Measurements from ENCODE around the gene BHLHE41. TPM values are rescaled to one million over a fixed set of nuclear protein-coding genes. Genes with fewer than 3 reads are reported as not detected.

The BHLHE41 gene
- total and polyA plus RNA-seq, 2 of the 8 experiments (the other 6 are each of a cell fraction or from before 2014, with no cell fraction given), result 1.1 to 3.4 TPM

- 100% methylated on average over 1 of the region's 1 CpG; no CpG with 5 or more reads in 1 of the 2 experiments for WGBS, 2 experiments (ENCODE audit: extremely low coverage in 1 of 2, insufficient coverage in 1 of 2, insufficient read length in 1 of 2, insufficient replicate concordance in 2 of 2, low coverage in 1 of 2, low lambda C conversion rate in 2 of 2, missing lambda C conversion rate in 1 of 2)
- no peaks in the 10 kb centered on the region for H3K27me3 ChIP-seq (replicated peaks in 1 of 4; ENCODE audit: control insufficient read depth in 3 of 4, extremely low read depth in 1 of 4, insufficient read depth in 3 of 4, low read length in 3 of 4)
- TF ChIP-seq POLR2AphosphoS5 (IDR thresholded peaks at IDR 0.05; ENCODE audit: low read depth, low read length) (no peak), NRF1 (IDR thresholded peaks at IDR 0.05; ENCODE audit: low read depth, low read length) (no peak), ZNF274 (IDR thresholded peaks at IDR 0.05; ENCODE audit: borderline replicate concordance, extremely low read depth, low read length) (no peak), SAP30 (IDR thresholded peaks at IDR 0.05; ENCODE audit: insufficient read depth, insufficient replicate concordance, low read length) (no peak), HDAC6 (IDR thresholded peaks at IDR 0.05; ENCODE audit: low read depth, low read length) (no peak)
- no peak overlapping the region for H4K5ac ChIP-seq (ENCODE audit: insufficient read length, low read depth, low read length)
- no peak overlapping the region for H3K18ac ChIP-seq (ENCODE audit: extremely low read depth, low read length)
- H3K4me3 ChIP-seq (ENCODE audit: extremely low read depth in 1 of 4, insufficient read depth in 2 of 4, low read depth in 3 of 4, low read length in 4 of 4), result no peak overlapping the region
- H2BK12ac ChIP-seq (ENCODE audit: low read depth, low read length), result no peak overlapping the region
- no peak overlapping the region for H2BK120ac ChIP-seq (replicated peaks; ENCODE audit: low read depth, low read length)
- no peak overlapping the region for H2BK5ac ChIP-seq (ENCODE audit: low read depth, low read length)
- H3K4me2 ChIP-seq (ENCODE audit: insufficient read depth in 1 of 2, low read depth in 2 of 2, low read length in 2 of 2), result no peak overlapping the region
- no peak overlapping the region for H4K8ac ChIP-seq (ENCODE audit: extremely low read depth, insufficient read depth, low read length)
- H3K9me3 ChIP-seq (ENCODE audit: insufficient read depth in 2 of 2, low read depth in 1 of 2, low read length in 1 of 2), result peaks cover 2 to 3% of the 10 kb centered on the region in 2 experiments; a peak in 2 of 4 replicates
- no peak overlapping the region for H3K56ac ChIP-seq (replicated peaks; ENCODE audit: insufficient read length, low read depth, low read length)
- DNase-seq (ENCODE audit: low read depth in 1 of 2, low spot score in 2 of 2) (no peak), FAIRE-seq (no peak)
- no peak overlapping the region for H3K9ac ChIP-seq (replicated peaks in 1 of 4; ENCODE audit: extremely low read depth in 1 of 4, low read depth in 3 of 4, low read length in 3 of 4)
- CTCF ChIA-PET (ENCODE audit: partially characterized antibody), result interaction anchor here (0.6 to 0.8 kb wide), 4 partner anchors 8 to 103 kb away, joined by 3 to 4 read pairs (median 3); no protein-coding TSS in a partner anchor
- H3K23me2 ChIP-seq (ENCODE audit: low read depth, low read length), result no peaks in the 10 kb centered on the region
- no peak overlapping the region for H2BK15ac ChIP-seq (ENCODE audit: low read length)
- no peak overlapping the region for H3K4ac ChIP-seq (replicated peaks; ENCODE audit: insufficient read length, low read depth, low read length)
- H2AK5ac ChIP-seq (ENCODE audit: low read depth, low read length), result no peak overlapping the region
- POLR2A ChIA-PET (ENCODE audit: partially characterized antibody), result no interaction called here
- no peak overlapping the region for H2BK20ac ChIP-seq (ENCODE audit: low read length)
- no peak overlapping the region for H3K27ac ChIP-seq (ENCODE audit: low read depth, low read length)
- H3K23ac ChIP-seq (ENCODE audit: insufficient read length), result no peak overlapping the region
- no peaks in the 10 kb centered on the region for H3K36me3 ChIP-seq (ENCODE audit: control insufficient read depth in 2 of 4, insufficient read depth in 4 of 4, low read length in 3 of 4)
- H3K14ac ChIP-seq (ENCODE audit: insufficient read length), result no peak overlapping the region
- no peak overlapping the region for H2AFZ ChIP-seq (ENCODE audit: low read length)
- H4K91ac ChIP-seq (replicated peaks; ENCODE audit: insufficient read length, low read length), result no peak overlapping the region
- no peaks in the 10 kb centered on the region for H3K4me1 ChIP-seq (replicated peaks in 1 of 4; ENCODE audit: control insufficient read depth in 3 of 4, insufficient read depth in 4 of 4, low read length in 3 of 4)
- no peaks in the 10 kb centered on the region for H3K79me2 ChIP-seq (ENCODE audit: control insufficient read depth in 1 of 2, insufficient read depth in 2 of 2, low read length in 2 of 2)
- no peaks in the 10 kb centered on the region for H4K20me1 ChIP-seq (replicated peaks in 1 of 2; ENCODE audit: control insufficient read depth in 1 of 2, insufficient read depth in 2 of 2, low read length in 2 of 2)
- H3K79me1 ChIP-seq (ENCODE audit: low read depth, low read length), result no peaks in the 10 kb centered on the region
Observed at GRCh38 chr12:26086936-26087335, 37.9 kb downstream of the BHLHE41 start.

Data from H1 (cell line).